Spleen (tissue), 7 donors: ENCODE measurements around the gene TRPV5.

Experiments
- POLR2AphosphoS5 ChIP-seq, 3 donors: sonication (generic); formaldehyde crosslinking; IDR thresholded peaks; one replicate each; pipeline ENCODE4 v1.5.1; 2017; ENCODE audit warnings: antibody characterized with exemption in 3 of 3
- TF ChIP-seq, protein P1 (sequence below), 11 experiments: fragments of 200-600 bp in 7 of 11; fragments of 450-650 bp in 4 of 11; sonication (generic) in 4 of 11; IDR thresholded peaks in 8 of 11; conservative IDR thresholded peaks in 3 of 11; 1 replicate in 7 of 11; 2 replicates in 4 of 11; pipeline versions ENCODE4 v1.4.0 to v1.8.0; 2016 to 2021; ENCODE audit warnings: antibody characterized with exemption in 11 of 11, inconsistent platforms in 4 of 11, mild to moderate bottlenecking in 1 of 11
- donor health status: DM: no; HTN: no; CAD: no; lungs with moderate emphysema.
- donor health status: DM: no; HTN: no; CAD: no.
- donor health status: DM: no; HTN: no; CAD: no.

DNA sequence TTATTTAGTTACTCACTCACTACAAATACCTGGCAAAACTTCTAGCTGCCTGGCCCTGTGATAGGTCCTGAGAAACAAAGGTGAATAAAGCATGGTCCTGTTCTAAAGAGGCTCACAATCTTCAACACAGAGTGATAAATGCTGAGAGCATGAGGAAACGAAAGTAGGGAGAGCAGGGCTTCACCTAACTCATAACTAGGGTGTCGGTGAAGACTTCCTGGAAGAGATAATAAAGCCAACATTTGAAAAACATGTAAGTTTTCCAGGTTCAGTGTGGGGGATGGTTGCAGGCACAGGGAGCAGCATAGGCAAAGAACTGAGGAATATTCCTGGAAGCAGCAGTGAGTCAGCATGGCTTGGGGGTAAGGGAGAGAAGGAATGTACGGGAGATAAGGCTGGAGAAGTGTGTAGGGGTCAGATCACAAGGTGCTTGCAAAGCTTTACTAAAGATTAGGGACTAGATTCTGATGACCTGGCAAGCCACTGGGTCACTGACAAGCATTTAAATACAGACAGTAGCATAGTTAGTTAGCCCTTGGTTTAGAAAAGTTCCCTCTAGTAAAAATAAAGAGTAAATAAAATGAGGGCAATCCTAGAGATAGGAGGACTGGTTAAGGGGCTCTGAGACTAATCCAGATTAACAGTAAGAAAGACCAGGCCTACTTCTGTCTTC lies 23.5 kb upstream of the TRPV5 start:
- TF ChIP-seq, protein P1, sequence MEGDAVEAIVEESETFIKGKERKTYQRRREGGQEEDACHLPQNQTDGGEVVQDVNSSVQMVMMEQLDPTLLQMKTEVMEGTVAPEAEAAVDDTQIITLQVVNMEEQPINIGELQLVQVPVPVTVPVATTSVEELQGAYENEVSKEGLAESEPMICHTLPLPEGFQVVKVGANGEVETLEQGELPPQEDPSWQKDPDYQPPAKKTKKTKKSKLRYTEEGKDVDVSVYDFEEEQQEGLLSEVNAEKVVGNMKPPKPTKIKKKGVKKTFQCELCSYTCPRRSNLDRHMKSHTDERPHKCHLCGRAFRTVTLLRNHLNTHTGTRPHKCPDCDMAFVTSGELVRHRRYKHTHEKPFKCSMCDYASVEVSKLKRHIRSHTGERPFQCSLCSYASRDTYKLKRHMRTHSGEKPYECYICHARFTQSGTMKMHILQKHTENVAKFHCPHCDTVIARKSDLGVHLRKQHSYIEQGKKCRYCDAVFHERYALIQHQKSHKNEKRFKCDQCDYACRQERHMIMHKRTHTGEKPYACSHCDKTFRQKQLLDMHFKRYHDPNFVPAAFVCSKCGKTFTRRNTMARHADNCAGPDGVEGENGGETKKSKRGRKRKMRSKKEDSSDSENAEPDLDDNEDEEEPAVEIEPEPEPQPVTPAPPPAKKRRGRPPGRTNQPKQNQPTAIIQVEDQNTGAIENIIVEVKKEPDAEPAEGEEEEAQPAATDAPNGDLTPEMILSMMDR (IDR thresholded peaks at IDR 0.05 in 8 of 11, conservative IDR thresholded peaks at IDR 0.05 in 3 of 11): no peak
- TF ChIP-seq POLR2AphosphoS5 (IDR thresholded peaks at IDR 0.05): no peak
